Measurements from ENCODE around the gene TTC7B. TPM values are rescaled to one million over a fixed set of nuclear protein-coding genes. Genes with fewer than 3 reads are reported as not detected.

TTC7B gene
- total RNA-seq, 1 donor: 24.9 TPM

DNA sequence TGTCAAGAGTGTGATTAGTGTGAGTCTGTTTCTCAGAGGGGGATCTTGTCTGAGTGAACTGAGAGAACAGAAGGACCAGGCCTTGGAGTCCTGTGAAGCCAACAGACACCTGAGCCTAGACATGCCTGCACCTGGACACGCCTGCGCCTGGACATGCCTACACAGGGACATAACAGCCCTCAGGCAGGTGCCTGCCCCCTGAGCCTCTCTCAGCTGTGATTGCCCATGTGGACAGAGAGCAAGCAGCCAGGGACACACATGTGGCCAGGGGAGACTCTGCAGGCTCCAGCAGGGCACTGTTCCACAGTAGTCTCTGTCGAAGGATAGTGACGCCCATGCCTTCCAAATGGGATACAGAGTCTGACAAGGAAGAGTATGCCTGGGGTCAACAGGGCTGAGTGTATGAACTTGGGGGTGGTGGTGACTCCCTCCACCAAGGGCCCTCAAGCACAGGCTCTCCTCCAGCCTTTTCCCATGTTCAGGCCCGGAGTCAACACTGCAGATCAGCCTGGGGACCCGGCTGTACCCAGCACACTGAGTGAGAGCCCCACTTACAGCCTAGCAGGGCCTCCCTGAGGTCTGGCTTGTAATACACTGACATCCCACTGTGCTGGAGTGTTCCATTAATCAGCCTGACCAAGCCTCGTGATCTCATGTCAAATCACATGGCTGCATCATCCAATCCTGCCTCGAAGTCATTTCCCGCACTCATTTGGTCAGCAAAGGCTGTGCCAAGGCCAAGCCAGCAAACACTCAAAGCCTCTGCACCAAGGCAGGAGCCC is 246.4 kb downstream of the TTC7B start:
- no peak for DNase-seq (ENCODE audit: low read depth)
- TF ChIP-seq, protein P1, sequence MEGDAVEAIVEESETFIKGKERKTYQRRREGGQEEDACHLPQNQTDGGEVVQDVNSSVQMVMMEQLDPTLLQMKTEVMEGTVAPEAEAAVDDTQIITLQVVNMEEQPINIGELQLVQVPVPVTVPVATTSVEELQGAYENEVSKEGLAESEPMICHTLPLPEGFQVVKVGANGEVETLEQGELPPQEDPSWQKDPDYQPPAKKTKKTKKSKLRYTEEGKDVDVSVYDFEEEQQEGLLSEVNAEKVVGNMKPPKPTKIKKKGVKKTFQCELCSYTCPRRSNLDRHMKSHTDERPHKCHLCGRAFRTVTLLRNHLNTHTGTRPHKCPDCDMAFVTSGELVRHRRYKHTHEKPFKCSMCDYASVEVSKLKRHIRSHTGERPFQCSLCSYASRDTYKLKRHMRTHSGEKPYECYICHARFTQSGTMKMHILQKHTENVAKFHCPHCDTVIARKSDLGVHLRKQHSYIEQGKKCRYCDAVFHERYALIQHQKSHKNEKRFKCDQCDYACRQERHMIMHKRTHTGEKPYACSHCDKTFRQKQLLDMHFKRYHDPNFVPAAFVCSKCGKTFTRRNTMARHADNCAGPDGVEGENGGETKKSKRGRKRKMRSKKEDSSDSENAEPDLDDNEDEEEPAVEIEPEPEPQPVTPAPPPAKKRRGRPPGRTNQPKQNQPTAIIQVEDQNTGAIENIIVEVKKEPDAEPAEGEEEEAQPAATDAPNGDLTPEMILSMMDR (IDR thresholded peaks at IDR 0.05; ENCODE audit: insufficient read depth, low read length): no peak
- no peak overlapping the region for H3K4me3 ChIP-seq (ENCODE audit: low read depth, low read length)

DNA sequence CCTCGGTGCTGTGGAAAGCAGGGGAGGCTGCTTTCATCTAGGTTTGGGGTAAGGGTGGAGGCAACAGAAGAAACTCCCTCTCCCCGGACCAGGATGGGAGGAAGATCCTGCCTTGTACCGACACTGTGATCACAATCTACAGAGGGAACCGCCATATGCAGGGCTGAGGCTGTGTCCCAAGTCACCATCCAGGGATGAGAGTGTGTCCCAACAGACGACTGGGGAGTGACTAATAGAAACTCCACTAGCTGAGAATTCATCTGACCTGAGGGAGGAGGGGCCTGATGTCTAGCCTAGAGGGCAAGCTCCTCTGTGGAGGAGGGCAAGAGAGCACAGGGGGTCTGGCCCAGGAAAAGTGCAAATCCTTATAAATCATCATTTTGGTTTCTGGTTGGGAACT is 247.0 kb downstream of the TTC7B start:
- no peak overlapping the region for H3K4me3 ChIP-seq (ENCODE audit: low read depth, low read length)
- no peak for DNase-seq (ENCODE audit: low read depth)
- TF ChIP-seq, protein P1 (IDR thresholded peaks at IDR 0.05; ENCODE audit: insufficient read depth, low read length): no peak

DNA sequence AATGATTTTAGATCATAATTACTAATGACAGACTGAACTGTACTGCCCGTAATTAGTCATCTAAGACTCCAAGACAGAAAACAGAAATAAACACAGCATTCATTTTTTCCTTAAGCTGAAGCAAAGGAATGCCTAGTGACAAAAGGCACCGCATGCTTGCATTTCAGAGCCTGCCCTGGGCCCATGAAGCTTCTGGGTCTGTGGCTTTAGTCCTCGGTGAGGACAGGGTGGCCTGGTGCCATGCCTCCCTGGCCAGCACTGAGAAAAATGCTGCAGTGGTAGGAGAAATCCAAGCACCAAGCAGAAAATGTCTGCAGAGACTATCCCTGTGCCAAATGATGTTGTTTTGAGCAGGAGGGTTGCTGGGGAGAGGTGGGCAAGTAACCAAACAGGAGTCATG is 247.8 kb downstream of the TTC7B start:
- no peak overlapping the region for H3K4me3 ChIP-seq (ENCODE audit: low read depth, low read length)
- TF ChIP-seq, protein P1 (IDR thresholded peaks at IDR 0.05; ENCODE audit: insufficient read depth, low read length): no peak
- no peak for DNase-seq (ENCODE audit: low read depth)

DNA sequence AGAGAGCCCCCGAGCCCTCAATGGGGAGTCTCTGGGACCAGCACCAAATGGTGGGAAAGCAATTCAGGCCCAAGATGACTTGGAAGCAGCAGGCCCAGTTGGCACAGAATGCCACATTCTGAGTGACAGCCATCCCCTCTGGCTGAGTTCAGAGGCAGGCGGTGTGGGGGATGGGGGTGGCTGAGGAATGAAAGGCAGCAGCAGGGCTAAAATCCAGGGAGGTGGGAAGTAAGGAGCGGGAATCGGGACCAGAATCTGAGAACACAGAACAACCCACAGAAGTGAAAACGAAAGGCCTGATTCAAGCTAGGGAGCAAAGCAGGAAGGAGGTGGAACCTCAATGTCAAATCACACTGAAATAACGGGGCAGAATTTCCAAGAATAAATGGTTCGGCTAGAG is 248.2 kb downstream of the TTC7B start:
- no peak overlapping the region for H3K4me3 ChIP-seq (ENCODE audit: low read depth, low read length)
- TF ChIP-seq, protein P1 (IDR thresholded peaks at IDR 0.05; ENCODE audit: insufficient read depth, low read length): no peak
- DNase-seq (ENCODE audit: low read depth): no peak

DNA sequence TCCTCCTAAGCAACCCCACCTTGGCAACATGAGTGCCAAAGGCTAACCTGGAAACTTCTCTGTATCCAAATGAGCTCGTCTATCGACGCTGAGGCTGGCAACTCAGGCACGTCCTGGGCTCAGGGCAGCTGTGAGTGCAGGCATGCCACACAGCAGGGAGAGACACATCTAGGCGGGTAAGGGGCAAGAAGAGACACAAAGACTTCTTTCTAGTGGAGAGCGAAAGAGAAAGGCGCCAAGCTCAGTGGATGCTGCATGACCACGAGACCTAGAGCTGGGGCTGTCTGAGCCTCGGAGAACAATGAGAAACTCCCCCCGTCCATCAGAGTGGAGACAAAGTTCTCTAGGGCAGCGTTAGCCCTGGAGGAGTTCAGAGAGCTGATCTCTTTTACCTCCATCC is 249.0 kb downstream of the TTC7B start:
- no peak overlapping the region for H3K4me3 ChIP-seq (ENCODE audit: low read depth, low read length)
- DNase-seq (ENCODE audit: low read depth): no peak
- TF ChIP-seq, protein P1 (IDR thresholded peaks at IDR 0.05; ENCODE audit: insufficient read depth, low read length): no peak

DNA sequence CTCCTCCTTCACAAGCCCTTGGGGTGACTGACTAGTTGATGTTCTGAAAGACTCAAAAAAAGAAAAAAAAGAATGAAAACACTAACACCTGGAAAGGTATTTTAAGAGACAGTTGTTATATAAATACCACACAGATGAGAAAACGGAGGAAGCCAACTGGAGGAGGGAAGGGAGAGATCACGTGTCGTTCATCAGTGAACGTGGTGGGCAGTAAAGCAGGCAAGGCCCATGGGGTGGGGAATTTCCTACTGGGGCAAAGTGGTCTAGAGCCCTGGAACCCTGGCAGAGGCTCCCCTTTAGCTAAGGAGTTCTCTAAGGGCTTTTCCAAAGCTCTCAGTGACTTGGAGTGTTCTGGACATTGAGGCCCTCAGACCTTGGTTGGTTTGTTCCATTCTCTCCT is 249.7 kb downstream of the TTC7B start:
- TF ChIP-seq, protein P1 (IDR thresholded peaks at IDR 0.05; ENCODE audit: insufficient read depth, low read length): no peak
- DNase-seq (ENCODE audit: low read depth): no peak
- H3K4me3 ChIP-seq (ENCODE audit: low read depth, low read length): no peak overlapping the region

DNA sequence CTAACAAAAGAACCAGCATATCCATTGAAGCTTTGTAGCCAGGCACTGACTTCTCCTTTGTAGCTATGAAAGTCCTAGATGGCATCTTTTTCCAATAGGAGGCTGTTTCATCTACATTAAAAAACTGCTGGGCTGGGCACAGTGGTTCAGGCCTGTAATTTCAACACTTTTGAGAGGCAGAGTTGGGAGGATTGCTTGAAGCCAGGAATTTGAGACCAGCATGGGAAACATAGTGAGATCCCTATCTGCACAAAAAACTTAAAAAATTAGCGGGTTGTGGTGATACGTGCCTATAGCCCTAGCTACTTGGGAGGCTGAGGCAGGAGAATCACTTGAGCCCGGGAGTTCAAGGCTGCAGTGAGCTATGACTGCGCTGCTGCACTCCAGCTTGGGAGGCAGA is 251.7 kb downstream of the TTC7B start:
- H3K4me3 ChIP-seq (ENCODE audit: low read depth, low read length): no peak overlapping the region
- no peak for DNase-seq (ENCODE audit: low read depth)
- TF ChIP-seq, protein P1 (IDR thresholded peaks at IDR 0.05; ENCODE audit: insufficient read depth, low read length): no peak
